ENCODE measurements around the gene MADD.

MADD gene

DNA sequence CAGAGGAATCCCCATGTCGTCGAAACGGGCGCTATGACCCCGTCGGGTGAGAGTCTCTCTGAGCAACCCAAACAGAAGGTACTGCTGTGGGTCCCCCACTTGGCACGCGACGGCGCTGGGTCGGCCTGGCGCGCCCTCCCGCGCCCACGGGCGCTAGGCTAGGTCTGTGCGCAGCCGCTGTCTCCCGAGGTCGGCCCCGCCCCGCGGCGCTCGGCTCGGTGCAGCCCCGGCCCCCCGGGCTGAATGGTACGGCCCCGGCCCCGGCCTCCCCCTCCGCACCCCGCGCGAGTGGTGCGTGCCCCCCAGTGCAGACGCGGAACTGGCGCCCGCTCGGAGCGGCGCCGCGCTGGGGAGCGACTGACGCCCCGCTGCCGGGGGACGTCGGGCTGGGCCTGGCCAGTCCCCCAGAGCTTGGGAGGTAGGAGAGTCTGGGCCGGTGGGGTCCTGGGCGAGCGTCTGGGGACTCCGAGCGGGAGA is at the start of gene MADD:
Gene MADD (plus strand): TSS at position 305 of the 477 bp plus-strand sequence.
- DNase-seq, result peak; percentile 22

DNA sequence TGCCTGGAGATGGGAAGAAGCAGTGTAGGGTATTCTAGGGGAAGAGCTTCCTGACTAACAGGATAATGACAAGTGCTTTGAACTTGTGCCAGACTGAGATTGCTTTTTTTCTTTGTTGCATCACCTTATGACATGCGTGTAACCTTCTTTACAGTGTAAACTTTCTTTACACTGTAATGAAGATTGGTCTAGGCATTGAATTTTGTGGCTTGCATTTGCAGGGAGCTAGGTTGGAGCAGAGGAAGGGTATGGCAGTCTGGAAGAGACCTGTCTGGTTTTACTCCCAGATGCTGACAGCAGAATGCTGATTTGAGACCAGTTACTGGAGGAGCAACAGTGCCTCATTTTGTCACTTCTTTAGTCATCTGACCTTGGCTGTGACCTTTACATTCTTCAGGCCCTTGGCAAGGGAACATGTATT is 49.5 kb upstream of the MADD start:
- no peak for DNase-seq

DNA sequence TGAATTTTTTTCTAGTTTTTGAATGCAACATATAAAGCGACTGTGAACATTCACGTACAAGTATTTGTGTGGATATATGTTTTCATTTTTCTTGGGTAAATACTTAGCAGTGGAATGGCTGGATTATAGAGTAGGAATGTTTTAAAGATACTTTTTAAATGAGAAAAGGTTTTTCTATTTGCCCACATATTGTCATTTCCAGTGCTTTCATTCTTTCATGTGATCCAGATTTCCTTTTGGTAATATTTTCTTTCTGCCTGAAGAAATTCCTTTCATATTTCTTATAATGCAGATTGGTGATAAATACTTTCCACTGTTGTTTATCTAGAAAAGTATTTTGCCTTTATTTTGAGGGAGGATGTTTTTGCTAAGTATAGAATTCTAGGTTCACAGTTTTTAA is 47.2 kb upstream of the MADD start:
- DNase-seq, result no peak

DNA sequence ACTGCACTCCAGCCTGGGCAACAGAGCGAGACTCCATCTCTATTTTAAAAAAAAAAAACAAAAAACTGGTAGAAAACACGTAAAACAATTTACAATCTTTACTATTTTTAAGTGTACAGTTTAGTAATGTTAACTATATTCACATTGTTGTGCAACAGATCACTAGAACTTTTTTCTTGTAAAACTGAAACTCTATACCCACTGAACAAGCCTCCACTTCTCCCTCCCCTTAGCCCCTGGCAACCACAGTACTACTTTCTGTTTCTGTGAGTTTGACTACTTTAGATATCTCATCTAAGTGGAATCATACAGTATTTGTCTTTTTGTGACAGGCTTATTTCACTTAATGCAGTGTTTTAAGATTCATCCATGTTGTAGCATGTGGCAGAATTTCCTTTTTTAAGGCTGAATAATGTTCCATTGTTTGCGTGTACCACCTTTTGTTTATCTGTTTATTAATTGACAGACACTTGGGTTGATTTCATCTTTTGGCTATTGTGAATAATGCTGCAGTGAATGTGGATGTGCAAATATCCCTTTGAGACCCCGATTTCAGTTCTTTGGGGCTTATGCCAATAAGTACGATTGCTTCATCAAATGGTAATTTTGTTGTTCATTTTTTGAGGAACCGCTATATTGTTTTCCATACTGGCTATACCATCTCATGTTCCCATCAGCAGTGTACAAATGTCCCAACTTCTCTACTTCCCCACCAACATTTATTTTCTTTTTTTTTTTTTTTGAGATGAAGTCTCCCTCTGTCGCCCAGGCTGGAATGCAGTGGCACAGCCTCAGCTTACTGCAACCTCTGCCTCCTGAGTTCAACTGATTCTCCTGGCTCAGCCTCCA is 44.2 kb upstream of the MADD start:
- DNase-seq, result no peak

DNA sequence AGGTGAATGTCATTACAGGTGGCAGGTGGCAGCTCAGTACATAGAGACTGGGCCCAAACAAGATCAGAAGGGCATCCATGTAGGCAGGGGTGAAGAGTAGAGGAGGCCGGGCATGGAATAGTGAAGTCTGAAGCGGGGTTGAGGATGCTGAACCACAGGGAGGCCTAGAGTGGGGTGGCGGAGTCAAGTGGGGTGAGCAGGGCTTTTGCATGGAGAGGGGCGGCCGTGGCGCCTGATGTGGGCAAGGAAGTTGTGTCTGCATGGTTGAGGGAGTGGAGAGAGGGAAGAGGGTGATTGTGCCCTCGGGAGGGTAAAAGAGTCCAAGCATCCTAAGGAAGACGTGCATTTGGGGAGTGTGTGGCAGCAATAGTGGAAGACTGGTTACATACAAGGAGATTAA is 40.8 kb upstream of the MADD start:
- DNase-seq, result no peak

DNA sequence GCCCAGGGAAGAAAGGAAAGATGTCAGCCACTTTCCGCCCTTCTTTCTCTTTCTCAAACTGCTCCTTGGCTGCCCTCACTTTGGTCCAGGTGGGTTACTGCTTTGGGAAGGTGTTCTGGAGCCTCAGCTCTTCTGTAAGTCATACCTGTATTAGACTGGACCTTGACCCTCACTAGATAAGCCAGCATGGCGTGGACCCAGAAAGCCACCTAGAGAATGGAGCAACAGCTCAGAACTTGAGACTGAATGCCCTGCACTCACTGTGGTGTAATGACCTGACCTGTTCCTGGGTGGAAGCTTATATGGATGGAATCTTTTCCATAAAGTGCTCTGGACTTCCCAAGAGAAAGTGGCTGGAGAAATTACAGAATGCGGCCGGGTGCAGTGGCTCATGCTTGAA is 36.9 kb upstream of the MADD start:
- DNase-seq, result no peak

DNA sequence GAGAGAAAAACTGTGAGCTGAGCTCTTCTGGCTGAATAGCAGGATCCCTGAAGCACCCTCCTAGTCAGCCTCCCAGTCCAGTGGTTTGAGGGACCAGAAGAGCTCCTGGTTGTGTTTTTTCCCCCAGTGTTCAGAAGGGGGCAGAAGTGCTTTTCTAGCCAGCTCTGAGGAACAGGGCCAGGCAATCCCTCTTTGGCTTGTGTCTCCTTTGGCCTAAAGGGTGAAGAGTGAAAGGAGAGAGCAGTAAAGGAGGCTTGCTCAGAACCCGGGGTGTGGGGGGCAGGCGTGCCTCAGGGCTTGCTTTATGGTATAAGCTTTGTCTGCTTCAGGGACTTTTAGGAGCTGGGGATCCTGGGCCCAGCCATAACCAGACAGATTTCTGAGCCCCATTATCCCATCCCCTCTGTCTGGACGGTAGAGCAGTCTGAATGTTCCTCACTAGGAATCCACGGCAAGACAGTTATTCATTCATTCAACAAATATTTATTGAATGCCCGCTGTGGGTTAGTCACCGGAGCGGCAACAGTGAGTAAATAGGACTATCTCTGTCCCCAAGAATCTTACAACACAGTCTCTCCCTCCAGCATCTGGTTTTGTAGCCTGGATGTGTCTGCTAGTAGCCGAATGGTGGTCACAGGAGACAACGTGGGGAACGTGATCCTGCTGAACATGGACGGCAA is 35.8 kb upstream of the MADD start:
- no peak for DNase-seq

DNA sequence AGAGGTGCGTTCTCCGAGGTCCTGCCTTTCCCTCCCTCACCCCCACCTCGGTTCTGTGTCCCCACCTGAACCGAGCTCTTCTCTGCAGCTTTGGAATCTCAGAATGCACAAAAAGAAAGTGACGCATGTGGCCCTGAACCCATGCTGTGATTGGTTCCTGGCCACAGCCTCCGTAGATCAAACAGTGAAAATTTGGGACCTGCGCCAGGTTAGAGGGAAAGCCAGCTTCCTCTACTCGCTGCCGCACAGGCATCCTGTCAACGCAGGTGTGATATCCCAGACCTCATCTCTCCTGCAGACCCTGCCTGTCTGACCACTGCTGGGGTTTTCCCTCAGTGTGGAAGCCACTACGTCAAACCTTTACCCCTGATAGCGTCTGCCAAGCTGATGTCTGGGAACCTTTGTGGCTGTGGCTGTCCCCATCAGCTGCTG is 35.2 kb upstream of the MADD start:
- no peak for DNase-seq

DNA sequence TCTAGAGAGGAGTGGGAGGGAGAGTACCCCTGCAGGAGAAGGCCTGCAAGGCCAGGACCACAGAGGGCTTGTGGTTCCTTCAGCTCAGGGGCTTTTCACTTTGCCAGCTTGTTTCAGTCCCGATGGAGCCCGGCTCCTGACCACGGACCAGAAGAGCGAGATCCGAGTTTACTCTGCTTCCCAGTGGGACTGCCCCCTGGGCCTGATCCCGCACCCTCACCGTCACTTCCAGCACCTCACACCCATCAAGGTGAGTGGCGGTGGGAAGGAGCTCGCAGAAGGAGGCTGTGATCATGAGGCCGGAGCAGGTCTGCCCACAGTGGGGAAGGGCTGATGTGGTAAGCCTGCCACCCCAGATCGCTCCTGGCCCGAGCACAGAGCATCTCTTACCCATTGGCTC is 34.8 kb upstream of the MADD start:
- DNase-seq, result no peak

DNA sequence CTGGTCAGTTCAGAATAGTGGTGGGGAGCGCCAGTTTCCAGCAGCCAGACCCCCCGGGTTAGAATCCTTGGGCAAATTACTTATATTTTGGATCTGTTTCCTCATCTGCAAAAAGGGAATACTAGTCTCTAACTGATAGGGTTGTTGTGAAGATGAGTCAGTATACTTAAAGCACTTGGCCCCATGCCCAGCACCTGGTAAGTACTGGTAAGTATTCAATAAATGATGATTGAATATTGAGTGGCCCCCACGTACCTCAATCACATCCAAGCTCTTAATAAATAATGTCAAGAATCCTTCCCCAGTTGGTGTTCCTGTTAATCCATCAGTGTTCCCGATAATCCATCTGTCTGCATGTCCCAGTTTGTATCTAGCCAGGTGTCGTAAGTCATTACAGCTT is 33.5 kb upstream of the MADD start:
- no peak for DNase-seq

DNA sequence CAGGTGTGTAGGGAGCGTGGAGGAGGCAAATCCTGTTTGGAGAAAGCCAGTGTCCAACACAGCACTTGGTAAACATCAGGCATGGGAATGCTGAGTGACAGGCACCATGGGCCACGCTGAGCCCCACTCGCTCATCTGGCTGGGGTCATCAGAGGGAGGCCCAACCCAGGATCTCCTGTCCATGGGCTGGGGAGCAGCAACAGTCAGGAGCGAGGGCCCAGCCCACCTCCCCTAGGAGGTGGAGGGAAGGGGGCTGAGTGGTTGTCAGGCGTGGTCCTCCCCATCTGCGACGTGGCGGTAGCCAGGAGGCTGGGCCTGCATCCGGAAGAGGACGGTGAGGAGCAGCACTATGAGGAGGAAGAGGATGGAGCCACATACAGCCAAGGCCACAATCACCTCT is 30.1 kb upstream of the MADD start:
- DNase-seq, result no peak

DNA sequence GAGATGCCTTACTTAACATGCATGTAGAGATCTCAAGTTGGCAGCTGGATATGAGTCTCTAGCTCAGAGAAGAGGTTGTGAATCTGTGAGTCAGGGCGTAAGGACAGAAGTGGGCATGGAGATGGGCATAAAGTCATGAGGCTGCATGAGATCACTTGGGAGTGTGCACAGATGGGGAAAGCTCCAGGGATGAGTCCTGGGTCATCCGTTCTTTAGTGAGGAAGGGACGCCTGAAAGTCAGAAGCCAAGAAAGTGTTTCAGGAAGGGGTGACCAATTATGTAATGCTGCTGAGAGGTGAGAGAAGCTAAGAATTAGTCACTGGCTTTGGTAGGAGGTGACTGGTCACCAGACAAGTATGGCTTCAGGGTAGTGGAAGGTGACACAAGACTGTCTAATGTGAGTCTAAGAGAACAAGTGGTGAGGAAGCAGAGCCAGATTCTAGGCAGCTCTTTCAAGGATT is 28.1 kb upstream of the MADD start:
- no peak for DNase-seq

DNA sequence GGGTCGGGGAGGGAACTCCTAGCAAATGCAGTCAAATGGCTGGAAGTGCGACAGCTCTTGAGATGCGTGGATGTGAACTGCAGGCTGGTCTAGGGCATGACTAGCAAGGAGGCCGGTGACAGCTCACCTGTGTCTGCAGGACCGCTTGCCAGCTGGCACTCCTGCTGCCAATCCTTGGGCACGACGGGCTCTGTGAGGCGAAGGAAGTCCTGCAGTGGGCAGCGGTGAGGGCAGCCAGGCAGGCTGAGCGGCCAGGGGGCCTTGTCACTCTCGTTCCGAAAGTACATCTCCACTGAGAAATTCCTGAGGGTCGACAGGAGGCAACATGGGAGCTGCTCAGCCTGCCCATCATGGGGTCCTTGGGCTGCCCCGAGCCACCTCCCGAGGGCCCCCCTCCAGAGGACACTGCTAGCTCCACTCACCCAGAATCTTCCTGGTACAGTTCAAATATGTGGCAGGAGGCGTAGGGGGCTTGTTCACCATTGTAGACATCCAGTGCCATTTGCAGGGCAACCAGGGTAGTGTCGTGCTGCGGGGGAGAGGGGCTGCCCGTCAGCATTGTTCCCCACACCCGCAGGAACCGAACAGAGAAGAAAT is 27.2 kb upstream of the MADD start:
- DNase-seq, result no peak

DNA sequence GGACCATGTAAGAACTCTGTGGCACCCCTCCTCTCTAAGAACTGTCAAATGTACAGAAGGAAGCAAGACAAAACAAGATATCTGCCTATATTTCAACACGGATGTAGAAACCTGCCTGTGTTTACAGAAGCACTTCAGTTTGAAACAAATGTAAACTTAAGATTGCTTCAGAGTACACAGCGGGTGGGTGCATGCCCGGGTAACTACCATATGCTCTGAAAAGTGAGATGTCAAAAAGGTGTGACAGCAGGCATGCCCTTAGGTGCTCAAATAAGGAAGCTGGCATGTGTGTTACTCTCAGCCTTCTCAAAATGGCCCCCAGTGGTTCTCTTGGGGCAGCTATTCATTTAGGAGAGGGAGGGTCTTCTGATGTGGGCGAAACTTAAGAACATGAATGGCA is 26.5 kb upstream of the MADD start:
- no peak for DNase-seq

DNA sequence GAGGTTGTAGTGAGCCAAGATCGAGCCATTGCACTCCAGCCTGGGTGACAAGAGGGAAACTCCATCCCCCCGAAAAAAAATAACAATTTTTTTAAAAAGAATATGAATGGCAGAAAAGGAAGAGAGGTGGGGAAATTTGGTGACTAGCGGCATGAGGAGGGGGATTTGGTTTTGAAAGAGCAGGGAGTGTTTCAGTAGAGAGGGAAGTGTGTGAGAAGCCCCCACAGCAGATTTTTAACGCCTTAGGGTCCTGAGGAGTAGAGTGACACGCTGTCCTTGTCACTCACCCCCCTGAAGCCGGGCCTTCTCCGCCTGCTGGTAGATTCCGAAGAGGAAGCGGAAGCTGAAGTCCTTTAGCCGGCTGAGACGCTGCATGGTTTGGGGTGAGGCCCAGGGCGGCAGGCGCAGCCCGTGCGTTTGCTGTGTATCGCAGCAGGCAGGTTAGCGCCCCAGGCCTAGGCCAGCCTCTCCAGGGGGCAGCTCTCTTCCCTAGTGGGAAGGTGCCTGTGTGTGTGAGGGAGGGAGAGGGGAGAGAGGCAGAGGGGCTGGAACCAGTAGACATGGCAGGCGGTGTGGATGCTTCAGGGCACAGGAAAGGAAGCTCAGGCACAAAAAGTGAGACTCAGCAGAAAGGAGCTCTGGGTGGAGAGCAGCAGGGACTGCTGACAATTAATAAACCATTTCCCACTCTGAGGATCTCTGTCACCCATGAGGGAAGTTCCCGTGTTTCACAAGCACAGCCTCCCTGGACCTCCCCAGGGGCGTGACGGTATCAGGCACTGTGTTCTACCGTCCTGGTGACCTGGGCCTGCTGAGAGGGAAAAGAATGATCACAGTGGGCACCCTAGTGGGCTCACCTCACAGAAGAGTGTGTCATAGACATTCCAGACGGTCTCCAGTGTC is 25.2 kb upstream of the MADD start:
- no peak for DNase-seq

DNA sequence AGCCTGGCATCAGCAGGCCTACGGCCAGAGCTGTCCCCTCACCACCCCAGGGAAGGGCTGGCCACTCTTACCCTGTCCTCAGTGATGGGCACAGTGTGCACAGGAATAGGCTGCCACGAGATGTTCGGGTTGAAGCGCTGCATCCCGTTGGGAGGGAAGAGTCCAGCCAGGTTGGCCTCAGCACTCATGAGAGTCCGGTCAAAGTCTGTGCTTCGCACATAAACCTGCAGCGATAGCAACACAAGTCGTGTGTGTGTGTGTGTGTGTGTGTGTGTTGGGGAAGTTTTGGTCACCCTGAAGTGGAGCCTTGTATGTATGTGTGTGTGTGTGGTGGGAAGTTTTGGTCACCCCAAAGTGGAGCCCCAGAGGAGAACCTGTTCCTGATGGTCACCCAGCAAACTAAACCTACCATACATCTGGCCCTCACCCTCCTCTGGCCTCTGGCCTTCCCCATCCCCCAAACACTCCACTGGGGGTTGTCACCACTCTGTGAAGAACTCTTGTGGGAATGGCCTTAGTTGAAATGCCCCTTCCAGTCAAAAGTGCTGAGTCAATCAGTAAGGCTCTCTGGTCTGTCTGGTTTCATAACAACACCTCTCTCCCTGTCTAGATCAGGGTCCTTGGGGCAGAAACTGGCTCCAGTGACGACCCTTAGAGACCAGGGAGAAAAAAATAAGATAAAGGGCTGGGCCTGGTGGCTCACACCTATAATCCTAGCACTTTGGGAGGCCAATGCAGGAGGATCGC is 24.1 kb upstream of the MADD start:
- no peak for DNase-seq

DNA sequence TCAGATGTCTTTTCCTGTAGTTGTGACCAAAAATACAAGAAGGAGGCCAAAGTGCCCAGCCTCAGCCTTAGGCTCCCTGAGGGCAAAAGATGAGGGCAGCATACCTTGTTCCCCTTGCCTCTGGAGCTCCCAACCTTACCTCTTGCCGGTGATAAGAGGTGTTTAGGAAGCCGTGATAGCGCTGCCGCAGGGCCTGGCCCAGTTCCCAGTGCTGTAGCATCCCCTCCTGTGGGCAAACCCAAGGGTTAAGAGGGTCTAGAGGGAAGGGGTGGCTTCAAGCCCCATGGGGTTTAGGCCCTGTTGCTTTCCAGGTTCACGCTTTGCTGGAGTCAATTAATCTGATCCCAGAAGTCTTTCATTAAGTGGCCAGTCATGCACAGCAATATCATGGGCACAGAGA is 22.4 kb upstream of the MADD start:
- DNase-seq, result no peak

DNA sequence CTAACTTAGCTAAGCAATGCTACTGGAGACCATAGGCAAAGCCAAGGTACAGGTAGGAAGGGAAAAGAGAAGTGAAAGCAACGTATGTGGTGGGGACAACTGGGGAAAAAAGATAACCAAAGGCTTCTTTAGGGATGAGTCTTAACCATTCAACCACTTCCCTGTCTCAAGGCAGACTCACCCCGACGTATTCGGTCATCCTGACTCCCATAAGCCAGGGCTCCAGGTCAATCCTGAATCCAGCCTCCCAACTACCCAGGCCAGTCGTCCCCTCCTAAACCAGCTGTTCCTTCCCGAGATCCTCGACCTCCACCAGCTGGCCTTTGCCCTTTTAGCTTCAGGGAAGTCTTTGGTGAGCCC is 21.6 kb upstream of the MADD start:
- no peak for DNase-seq

DNA sequence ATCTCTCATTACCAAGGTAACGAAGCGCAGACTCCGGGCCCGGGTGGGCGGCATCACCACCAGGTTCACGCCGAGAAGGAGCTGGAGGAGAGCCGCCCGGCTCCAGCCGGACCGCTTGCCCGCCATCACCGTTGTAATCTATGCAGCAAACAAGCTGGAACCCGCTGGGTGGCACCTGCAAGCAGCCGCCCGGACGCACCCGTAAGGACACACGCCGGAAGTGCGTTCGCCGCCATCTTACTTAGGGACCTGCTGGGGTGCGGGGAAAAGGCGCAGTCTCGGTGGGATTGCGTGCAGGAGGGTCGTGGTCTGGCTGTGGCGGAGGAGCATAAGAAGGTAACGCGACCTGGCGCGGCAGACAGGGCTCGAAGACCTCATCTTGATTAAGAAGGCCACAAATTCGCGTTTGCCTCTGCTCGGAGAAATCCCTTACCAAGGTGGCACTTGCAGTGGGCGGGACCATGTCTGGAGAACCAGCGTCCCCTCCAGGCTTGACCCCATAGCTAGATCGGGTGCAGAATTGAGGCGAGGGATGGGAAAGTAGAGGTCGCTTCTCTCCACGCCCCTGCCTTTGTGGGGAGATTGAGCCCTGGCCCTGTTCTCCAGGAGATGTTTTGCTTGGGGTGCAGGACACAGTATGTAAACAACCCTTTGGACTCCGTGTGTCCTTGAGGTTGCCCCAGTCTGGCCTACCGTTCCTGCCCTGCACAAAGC is 21.1 kb upstream of the MADD start, which contains the start of gene ACP2:
Gene ACP2 (minus strand): TSS at position 151 of the 714 bp plus-strand sequence. CDS start 25 bp downstream, at position 126.
- DNase-seq, result peak; percentile 33

DNA sequence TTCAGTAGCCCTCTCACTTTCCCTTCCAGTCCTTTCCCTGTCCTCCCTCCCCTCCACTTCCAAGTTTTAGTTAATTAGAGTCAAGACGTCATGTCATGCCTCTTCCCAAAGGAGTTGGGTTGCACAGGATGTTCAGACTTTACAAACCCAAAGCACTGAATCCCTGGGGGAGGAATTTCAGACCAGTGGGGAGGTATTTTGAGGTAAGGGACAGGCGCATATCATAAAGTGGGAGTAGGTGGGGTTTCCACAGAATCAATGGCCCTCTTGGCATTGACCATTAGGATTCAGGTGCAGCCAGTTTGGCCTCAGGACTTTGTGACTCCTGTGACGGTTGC is 20.6 kb upstream of the MADD start:
- DNase-seq, result no peak

DNA sequence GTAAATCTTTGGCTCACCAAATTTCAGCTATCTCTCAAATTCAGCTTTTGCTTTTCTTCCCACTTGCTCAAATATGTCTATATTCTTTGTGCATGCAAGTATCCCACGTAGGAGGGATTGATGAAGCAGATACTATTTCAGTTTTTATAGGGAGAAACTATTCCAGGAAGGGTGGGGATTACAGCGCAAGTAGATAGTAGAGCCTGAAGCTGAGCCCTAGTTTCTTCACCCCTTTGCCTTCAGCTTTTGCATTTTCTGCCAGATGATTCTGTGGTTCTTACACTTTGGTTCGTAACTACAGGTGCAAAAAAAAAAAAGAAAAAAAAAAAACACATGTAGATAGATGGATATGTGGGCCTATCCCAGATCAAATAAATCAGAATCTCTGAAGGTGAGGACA is 18.2 kb upstream of the MADD start:
- no peak for DNase-seq
